Stimulated activated CD8-positive, alpha-beta memory T cell treated with anti-CD3 and anti-CD28 coated beads, Interleukin-4, amount 100 ng/mL, for 1 hour (primary cell): Measurements from ENCODE around the gene MCRIP2.

Experiments used
- DNase-seq, 2 donors: peaks; one replicate each; pipeline ENCODE4 v3.0.0-alpha.2; 2020; ENCODE audit warnings: low read depth in 2 of 2, low spot score in 1 of 2

MCRIP2 gene

DNA sequence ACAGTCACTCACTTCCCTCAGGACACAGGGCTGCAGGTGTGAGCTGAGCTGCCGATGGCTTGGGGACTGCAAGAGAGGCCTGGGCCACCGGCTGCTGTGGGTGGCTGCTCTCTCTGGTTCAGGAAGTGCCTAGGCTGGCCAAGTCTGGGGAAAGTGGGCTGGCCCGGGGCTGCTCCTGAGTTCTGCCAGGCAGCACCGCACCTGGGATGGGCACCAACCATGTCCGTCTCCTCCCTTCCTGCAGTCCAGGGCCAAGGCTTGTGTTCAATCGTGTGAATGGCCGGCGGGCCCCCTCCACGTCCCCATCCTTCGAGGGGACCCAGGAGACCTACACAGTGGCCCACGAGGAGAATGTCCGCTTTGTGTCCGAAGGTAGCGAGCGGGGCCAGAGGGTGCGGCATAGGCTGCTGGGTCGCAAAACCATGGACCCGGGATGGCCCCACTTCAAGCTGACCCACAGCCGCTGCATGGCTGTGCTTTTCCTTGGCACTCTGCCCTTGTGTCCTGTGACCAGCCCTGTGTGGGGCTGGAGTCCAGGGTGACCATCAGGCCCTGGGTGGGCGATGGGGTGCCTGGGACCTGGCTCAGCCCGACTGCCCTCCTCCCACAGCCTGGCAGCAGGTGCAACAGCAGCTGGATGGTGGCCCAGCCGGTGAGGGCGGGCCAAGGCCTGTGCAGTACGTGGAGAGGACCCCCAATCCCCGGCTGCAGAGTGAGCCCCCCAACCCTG is 5.7 kb downstream of the MCRIP2 start:
- no peak for DNase-seq

DNA sequence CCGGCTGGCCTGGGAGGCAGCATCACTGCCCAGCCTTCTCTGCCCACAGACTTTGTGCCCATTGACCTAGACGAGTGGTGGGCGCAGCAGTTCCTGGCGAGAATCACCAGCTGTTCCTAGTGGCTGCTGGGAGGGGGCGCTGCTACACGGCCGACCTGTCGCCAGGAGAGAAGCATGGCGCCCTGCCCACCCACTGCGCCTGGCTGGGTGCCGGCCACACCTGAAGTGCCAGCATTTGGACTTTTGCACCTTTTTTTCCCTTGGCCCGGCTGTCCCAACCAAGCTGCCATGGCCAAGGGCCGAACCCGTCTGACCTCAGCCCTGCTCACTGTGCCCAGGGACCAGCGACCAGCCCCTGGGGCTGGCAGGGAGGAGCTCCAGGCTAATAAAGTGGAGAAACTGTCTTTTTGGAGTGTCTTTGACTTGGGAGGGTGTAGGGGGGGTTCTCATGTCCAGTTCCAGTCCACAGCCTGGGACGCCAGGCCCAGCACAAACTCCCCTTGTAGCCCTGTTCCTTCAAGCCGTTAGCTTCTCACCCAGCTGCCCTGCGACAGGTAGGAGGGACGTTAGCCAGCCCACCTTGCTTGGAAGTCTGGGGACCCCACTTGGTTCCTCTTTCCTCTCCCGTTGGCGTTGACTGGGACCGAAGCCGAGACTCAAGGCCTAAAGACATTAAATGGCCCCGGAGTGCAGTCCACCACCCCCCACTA is 6.6 kb downstream of the MCRIP2 start:
- no peak for DNase-seq

DNA sequence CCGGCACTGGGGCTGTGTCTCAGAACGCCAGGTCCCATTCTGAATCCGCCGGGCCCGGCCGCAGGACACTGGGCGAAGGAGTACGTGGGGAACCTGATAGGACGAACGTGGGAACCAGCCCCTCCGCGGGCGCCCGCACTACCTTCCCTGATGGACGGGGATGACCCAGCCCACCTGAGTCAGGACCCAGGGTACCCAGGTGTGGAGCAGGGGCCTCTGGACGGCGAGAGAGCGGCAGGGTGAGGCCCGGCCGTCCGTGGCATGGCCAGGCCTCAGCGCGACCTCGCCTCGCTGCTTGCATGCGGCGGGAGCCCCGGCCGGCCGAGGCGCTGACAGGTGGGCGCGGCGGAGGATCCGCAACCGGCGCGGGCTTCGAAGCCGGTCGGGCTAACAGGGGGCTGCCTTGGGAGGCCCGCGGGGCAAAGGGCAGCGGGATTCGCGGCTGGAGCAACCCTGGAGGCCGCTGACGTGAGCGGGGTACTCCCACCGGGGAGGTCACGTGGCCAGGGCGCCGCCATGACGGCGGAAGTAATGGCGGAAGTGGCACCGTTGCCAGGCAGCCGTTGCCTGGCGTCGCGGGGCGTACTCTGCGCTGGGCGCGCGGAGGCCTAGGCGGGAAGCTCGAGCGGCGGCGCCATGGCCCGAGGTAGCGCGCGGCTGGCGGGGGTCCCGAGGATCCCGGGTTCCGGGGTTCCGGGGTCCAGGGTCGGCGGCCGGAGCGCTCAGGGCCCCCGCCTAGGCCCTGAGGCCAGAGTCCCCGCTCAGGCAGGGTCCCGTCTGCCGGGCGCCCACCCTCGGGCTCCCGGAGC is 7.4 kb downstream of the MCRIP2 start, which contains the start of gene WDR90:
TSS of gene WDR90 (plus strand) at position 585 of the 809 bp plus-strand sequence. CDS start at position 637, 52 bp downstream.
- peak; percentile 75 to 86 for DNase-seq

DNA sequence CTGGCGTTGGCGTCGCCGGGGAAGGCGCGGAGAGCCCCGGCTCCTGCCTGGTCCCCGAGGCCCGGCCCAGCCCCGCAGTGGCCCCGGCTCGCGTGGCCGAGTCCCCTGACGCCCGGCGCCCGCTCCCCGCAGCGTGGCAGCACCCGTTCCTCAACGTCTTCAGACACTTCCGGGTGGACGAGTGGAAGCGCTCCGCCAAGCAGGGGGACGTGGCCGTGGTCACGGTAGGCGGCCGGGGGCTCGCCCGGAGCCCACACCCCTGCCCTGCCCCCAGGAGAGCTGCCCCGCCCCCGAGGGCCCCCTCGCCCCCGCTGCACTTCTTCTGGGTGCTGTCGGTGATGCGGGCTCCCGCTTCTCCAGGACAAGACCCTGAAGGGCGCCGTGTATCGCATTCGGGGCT is 8.0 kb downstream of the MCRIP2 start:
- no peak for DNase-seq

DNA sequence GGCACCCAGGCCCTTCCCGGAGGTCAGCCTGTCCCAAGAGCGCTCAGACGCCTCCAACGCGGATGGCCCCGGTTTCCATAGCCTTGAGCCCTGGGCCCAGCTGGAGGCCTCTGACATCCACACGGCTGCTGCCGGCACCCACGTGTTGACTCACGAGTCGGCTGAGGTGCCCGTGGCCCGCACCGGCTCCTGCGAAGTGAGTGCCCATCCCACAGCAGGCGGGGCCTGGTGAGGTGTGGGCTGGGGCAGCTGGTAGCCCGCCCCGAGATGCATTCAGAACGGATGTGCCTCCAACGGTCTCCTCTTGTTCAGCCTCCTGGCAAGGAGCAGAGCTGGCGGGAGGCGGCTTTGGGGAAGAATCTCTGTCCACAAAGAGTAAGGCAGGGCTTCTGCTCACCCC is 10.2 kb downstream of the MCRIP2 start:
- no peak for DNase-seq

DNA sequence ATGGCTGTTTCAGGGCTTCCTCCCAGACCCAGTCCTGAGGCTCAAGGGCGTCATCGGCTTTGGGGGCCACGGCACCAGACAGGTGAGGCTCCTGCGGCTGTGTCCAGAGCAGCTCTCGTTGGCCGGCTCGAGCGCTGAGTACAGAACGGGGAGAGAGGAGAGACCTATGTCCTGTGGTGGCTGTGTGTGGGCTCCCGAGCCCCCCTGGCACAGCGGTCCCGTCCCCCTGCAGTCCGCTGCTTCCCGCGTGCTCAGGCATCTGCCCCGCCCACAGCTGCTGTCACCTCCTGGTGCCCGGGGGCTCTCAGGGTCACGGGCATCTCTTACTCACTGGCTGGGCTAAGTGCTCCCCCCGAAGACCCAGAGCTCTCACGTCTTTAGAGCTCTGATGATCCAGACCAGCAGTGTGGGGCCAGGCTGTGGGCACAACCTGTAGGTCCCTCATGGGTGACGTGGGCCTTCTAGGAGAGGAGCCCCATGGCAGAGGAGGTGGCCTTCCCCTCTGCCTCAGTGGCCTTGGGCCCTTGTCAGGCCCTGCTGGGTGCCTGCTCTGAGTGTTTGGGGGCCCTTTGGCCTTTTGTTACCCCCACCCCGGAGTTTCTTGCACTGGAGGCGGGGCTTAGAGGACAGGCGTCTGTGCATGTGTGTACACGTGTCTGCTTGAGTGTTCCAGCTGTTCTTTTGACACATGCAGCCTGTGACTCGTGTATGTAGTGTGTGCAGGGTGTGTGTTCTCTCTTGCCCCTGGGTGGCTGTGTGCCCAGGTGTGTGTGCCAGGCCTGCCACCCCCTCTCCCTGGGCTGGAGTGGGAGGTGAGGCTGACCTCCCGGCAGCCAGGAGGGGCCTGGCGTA is 11.1 kb downstream of the MCRIP2 start:
- DNase-seq: no peak

DNA sequence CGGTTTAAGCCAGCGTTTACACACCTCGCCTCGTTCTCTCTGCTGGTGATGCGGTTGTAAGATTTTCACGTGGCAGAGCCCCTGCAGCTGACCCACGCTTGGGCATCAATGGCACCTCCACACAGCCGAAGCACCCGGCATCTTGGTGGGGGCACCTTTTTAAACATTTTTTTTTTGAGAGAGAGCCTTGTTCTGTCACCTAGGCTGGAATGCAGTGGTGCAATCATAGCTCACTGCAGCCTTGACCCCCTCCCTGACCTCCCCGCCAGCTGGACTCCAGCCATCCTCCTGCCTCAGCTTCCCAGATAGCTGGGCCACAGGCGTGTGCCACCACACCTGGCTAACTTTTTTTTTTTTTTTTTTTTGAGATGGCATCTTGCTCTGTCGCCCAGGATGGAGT is 12.4 kb downstream of the MCRIP2 start:
- DNase-seq: no peak

DNA sequence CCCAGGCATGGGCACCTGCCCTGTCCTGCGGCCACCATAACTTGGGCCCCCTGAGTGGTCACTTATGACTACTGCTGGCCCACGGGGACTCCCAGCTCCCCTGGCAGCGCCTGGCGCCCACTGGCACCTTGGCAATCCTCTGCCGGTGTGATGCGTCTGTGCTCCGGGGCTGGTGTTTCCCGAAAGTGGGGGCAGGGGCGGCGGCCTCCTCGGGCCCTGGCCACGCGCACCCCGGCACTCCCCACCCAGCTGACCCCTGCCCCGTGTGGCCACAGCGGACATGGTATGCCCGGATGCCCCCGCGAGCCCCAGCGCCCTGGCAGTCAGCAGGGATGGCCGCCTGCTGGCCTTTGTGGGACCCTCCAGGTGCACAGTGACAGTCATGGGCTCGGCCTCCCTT is 15.9 kb downstream of the MCRIP2 start:
- DNase-seq: no peak

DNA sequence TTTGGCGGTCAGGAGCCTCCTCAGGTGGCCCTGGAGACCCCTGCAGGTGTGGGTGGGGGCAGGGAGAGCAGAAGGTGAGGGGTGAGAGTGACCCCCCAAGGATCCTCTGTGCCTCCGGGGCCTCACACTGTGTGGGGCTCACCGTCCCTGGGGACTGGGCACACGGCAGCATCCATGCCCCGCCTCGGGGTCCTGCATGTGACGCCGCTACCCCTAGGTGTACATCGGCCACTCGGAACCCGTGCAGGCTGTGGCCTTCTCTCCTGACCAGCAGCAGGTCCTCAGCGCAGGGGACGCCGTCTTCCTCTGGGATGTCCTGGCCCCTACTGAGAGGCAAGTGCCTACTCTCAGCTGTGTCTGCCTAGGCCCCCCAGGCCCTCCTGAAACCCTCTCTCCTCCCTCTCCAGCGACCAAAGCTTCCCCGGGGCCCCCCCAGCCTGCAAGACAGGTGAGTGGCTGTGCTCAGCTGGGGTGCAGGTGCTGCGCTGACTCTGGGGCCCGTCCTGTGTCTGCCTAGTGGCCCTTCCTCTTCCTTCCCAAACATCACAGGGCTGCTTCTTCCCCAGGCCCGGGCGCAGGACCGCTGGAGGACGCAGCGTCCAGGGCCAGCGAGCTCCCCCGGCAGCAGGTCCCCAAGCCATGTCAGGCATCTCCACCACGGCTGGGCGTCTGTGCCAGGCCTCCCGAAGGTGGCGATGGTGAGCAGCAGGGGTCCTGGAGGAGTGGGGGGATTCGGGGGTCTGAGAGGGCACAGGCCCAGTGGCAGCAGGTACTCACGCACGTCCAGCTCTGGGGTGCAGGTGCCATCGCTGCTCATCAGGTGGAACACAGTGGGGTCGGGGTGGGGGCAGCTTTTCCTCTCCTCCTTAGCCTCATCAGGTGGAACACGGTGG is 17.3 kb downstream of the MCRIP2 start:
- no peak for DNase-seq

DNA sequence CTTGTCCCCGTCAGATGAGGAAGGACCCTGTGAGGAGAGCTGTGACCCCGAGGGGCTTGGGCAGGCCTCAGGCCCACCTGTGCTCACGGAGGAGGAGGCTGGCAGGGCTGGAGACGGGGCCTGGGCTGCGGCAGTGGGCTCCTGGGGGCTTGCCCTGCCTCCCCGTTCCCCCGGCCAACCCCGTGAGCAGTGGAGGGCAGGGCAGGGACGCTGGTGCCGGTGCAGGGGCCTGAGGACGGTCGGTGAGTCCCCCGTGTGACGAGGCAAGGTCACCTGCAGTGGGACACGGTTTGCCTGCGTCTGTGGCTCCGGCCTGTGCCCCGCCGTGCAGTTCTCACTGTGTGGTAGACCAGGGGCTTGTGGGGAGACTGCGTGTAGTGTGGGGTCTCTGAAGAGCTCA is 18.0 kb downstream of the MCRIP2 start:
- no peak for DNase-seq

DNA sequence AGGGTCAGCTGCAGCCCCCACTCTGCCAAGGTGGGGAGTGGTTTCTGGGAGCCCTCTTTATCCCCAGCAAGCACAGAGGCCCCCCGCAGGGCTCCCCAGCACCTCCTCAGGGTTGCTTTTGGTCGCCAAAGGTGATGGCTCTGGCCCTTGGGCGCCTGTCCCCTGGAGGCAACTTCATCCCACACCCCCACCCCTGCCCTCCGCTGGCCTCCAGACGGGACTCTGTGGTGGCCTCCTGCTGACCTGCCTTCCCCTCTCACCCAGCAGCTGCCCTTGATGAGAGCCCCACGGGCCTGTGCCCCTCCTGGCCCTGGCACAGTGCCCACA is 18.5 kb downstream of the MCRIP2 start:
- no peak for DNase-seq

DNA sequence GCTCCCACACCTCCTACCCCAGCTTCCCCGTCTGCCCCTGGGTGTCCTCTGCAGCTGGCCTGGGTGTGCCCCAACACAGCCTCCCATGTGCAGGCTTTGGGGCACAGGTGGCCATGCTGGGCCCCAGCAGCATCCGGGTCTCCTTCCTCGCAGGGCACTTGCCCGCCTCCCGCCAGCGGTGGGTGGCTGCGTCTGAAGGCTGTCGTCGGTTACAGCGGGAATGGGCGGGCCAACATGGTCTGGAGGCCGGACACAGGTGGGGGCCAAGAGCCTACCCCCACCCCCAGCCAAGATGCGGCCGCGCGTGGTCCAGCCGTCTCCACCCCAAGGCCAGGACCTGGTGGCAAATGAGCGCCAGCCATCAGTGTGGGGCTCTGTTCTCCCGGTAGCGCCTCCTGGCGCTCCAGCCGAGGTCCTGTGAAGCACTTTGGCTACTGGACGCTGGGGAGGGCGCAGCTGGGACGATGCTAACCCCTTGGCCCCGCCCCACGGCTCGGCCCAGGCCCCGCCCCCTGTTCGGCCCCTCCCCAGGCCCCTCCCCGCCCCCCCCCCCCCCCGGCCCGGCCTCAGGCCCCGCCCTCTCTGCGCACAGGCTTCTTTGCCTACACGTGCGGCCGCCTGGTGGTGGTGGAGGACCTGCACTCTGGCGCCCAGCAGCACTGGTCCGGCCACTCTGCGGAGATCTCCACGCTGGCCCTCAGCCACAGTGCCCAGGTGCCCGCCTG is 19.0 kb downstream of the MCRIP2 start:
- peak in 1 of 2 donors; percentile 41 for DNase-seq

DNA sequence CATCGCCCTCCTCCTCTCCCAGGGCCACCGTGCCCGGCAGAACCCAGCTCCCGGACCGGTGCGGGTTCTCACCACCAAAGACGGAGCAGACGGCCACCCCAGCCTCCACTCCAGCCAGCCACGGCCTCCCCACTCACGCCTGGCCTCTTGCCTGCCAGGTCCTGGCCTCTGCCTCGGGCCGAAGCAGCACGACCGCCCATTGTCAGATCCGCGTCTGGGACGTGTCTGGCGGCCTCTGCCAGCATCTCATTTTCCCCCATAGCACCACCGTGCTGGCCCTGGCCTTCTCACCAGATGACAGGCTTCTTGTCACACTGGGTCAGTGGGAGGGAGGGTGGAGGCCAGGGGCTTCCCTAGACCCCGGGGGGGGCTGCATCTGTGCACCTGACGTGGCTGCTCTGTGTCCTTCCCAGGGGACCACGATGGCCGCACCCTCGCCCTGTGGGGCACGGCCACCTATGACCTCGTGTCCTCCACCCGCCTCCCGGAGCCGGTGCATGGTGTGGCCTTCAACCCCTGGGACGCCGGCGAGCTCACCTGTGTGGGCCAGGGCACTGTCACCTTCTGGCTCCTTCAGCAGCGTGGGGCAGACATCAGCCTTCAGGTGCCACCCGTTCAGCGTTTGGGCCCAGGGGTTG is 19.7 kb downstream of the MCRIP2 start:
- DNase-seq: no peak

DNA sequence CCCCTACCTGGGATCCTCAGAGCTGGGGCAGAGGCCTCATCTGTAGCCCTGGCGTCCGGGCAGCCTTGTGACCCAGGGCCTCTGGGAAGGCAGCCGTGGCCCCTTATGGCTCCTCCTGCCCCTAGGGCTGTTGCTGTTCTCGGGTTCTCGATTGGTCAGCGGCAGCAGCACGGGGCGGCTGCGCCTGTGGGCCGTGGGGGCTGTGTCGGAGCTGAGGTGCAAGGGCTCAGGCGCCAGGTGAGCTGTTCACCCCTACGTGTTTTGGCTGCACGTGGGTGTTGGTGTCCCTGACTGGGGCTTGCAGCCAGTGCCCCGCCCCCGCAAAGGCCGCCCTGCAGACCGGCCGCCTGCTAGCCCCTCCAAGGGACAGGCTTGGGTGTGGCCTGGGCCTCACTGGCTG is 20.5 kb downstream of the MCRIP2 start:
- no peak for DNase-seq

DNA sequence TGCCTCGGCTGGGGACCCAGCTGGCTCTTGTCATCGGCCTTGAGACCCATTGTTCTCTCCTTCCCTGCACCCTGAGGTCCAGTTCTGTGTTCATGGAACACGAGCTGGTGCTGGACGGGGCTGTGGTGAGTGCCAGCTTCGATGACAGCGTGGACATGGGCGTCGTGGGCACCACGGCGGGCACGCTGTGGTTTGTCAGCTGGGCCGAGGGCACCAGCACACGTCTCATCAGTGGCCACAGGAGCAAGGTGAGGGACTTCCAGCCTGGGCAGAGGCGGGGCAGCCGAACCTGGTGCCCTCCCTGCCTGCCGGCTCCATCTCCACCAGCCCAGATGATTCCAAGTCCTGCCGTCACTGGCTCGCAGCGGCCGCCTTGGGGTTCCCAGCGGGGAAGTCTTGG is 21.0 kb downstream of the MCRIP2 start:
- DNase-seq: no peak

DNA sequence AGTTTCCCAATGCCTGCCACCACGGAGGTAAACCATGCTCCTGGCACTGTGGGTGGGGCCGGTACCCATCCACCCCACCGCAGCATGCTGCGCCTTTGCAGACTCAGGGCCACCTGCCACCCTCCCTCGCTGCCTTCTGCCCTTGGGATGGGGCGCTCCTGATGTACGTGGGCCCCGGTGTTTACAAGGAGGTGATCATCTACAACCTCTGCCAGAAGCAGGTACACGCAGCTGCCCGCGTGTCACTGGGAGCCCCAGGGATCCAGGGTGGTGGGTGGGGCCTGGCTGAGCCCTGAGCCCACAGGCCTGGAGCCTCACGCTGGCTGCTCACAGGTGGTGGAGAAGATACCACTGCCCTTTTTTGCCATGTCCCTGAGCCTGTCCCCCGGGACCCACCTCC is 24.9 kb downstream of the MCRIP2 start:
- DNase-seq: no peak

DNA sequence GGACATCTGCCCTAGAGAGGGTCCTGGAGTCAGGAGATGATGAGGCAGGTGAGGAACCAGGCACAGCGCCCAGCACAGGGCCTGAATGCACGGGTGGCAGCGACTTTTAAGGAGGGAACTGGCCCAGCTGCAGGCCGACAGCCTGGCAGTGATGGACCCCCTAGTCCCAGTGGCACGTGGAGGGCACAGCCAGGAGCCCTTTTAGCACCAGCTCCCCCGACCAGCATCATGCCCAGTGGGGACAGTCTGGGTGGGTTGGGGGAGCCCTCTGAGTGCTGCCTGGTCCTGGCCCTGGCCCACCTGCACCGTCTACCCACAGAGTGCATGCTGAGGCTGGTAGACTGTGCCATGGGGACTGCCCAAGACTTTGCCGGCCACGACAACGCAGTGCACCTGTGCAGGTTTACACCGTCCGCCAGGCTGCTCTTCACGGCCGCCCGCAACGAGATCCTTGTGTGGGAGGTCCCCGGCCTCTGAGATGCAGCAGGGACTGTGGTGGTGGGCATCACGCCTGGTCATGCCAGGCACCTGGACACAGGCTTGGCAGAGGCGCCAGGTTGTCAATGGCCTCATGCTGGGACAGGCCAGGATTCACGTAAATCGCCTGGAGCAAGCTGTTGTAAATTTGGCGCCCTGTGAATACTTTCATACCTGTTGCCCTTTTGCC is 25.6 kb downstream of the MCRIP2 start:
- no peak for DNase-seq

DNA sequence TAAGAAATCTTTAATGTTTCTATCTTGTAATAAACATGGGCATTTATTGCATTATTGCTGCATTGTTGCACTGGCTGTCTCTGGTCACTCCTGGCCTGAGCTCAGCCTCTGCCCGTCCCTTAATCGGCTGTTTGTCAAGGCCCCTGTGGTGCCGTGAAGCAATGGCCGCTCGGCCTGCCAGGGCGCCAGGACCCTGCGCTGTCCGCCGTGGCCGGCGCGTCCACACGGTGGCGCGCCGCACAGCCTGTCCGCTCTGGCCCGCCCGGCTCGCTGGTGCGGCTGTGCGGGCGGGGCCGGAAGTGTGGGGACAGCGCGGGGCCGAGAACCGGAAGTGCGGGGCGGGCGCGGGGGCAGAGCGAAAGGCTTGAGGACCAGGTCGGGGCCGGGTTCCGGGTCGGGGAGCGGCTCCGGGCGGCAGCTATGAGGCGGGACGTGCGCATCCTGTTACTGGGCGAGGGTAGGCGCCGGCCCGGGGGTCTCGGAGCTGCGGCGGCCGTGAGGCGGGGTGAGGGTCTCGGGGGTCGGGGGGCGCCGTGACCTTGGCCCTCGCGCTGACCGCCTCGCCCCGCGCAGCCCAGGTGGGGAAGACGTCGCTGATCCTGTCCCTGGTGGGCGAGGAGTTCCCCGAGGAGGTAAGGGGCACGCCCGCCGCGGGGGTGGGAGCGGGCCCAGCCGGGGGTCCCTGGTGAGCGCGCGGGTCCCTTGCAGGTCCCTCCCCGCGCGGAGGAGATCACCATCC is 26.3 kb downstream of the MCRIP2 start, which contains the start of gene RHOT2:
TSS of gene RHOT2 (plus strand) at position 353 of the 739 bp plus-strand sequence. CDS start at position 421, 68 bp downstream.
- DNase-seq: peak; percentile 79 to 83
